CD4-positive, alpha-beta T cell treated with Interleukin-4 for 1 hour (primary cell): ENCODE measurements around the gene METAP2.
A peak's percentile ranks its signal among the peaks of the same experiment; 100 is the strongest.
"Not testable (repeated sequence)": the region's sequence is repeated elsewhere in the genome, so short reads cannot be mapped to it uniquely, and the experiment has no call there.

Experiments
- DNase-seq, 2 donors: peaks; one replicate each; pipeline ENCODE4 v3.0.0-alpha.2; 2020 to 2022

METAP2 gene

GRCh38 chr12:95463050-95463449 lies 10.9 kb upstream of the METAP2 start:
- DNase-seq: no peak

- DNase-seq: not testable (repeated sequence)
These were observed 10.2 kb upstream of the METAP2 start for GRCh38 chr12:95463776-95464175.

- no peak for DNase-seq
These were observed 8.7 kb upstream of the METAP2 start for GRCh38 chr12:95465275-95465674.

GRCh38 chr12:95470300-95470699 lies 3.7 kb upstream of the METAP2 start:
- no peak for DNase-seq

GRCh38 chr12:95473231-95473883 lies 595 bp upstream of the METAP2 start:
- DNase-seq: peak; percentile 15 to 44

- peak in 1 of 2 donors; percentile 3 for DNase-seq
These were observed 657 bp downstream of the METAP2 start for GRCh38 chr12:95474660-95474958.

GRCh38 chr12:95480230-95480629 lies 6.3 kb downstream of the METAP2 start:
- no peak for DNase-seq

GRCh38 chr12:95481072-95481471 lies 7.1 kb downstream of the METAP2 start:
- no peak for DNase-seq

- DNase-seq: no peak
These were observed 7.9 kb downstream of the METAP2 start for GRCh38 chr12:95481888-95482287.

GRCh38 chr12:95482564-95482963 lies 8.6 kb downstream of the METAP2 start:
- not testable (repeated sequence) for DNase-seq

GRCh38 chr12:95484524-95484923 lies 10.6 kb downstream of the METAP2 start:
- no peak for DNase-seq

- no peak for DNase-seq
These were observed 13.1 kb downstream of the METAP2 start for GRCh38 chr12:95487024-95487423.

- DNase-seq: no peak
These were observed 18.5 kb downstream of the METAP2 start for GRCh38 chr12:95492462-95492861.

GRCh38 chr12:95494888-95495287 lies 20.9 kb downstream of the METAP2 start:
- no peak for DNase-seq

GRCh38 chr12:95495433-95495832 lies 21.5 kb downstream of the METAP2 start:
- DNase-seq: no peak

- DNase-seq: no peak
These were observed 23.1 kb downstream of the METAP2 start for GRCh38 chr12:95497031-95497430.

GRCh38 chr12:95498968-95499367 lies 25.0 kb downstream of the METAP2 start:
- DNase-seq: no peak

GRCh38 chr12:95499772-95500171 lies 25.8 kb downstream of the METAP2 start:
- DNase-seq: no peak

GRCh38 chr12:95504140-95504539 lies 30.2 kb downstream of the METAP2 start:
- no peak for DNase-seq

- no peak for DNase-seq
These were observed 31.1 kb downstream of the METAP2 start for GRCh38 chr12:95505039-95505438.

GRCh38 chr12:95506707-95507523 lies 33.0 kb downstream of the METAP2 start:
- no peak for DNase-seq

GRCh38 chr12:95509300-95509699 lies 35.3 kb downstream of the METAP2 start:
- no peak for DNase-seq

- DNase-seq: no peak
These were observed 38.0 kb downstream of the METAP2 start for GRCh38 chr12:95511977-95512376.

- DNase-seq: no peak
These were observed 39.6 kb downstream of the METAP2 start for GRCh38 chr12:95513599-95513998.

- no peak for DNase-seq
These were observed 41.2 kb downstream of the METAP2 start for GRCh38 chr12:95515197-95515596.
